HG02973 (cell line): ENCODE results near the gene SRSF12.
"Not testable (repeated sequence)": the region's sequence is repeated elsewhere in the genome, so short reads cannot be mapped to it uniquely, and the experiment has no call there.

Experiments used
- ATAC-seq: cut with Tn5 transposase; IDR thresholded peaks from one replicate; pipeline ENCODE4 v1.9.1; 2021; ENCODE audit warnings: moderate library complexity; ENCODE audit not compliant: unreplicated experiment

The SRSF12 gene

DNA sequence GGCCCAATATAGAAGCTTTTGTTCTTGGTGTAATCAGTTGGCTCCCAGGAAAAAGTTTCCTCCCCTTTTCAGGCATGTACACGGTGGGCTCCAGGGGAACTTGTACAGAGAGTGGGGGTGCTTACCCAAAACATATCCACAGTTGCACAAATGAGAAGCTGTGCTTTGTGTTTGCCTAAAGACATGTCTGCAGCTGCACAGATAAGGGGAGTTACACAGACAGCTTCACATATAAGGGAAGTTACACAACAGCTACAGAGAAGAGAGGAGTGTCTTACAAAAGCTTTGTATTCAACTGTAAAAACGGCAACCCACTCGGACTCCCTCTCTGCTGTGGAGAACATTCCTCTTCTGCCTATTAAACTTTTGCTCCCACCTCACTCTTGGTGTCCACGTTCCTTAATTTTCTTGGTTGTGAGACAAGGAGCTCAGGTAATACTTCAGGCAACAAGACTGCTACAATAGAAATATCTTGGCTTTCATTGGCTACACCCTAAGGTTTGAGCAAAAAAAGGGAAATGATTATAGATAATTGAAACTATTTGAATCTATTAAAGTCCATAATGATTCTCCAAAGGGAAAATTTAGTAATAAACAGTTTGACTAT is 44.8 kb downstream of the SRSF12 start:
- ATAC-seq, result no peak

DNA sequence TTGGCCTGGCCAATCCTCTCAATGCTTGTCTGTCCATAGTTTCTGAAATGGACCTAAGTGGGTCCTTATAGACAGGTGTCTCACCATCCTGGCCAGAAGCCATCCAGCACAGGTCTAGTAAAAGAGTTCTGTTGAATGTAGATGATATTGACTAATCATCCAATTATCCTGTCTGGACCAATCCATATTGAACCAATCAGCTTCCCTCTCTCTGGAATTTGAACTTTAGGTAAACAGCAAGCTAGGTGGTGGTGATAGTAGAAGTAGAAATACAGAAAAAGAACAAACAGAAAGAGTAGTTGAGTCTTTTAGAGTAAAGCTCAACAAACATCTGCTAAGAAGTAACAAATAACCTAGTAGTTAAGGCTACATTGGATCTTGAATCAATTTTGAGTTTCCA is 46.8 kb downstream of the SRSF12 start:
- ATAC-seq, result no peak

DNA sequence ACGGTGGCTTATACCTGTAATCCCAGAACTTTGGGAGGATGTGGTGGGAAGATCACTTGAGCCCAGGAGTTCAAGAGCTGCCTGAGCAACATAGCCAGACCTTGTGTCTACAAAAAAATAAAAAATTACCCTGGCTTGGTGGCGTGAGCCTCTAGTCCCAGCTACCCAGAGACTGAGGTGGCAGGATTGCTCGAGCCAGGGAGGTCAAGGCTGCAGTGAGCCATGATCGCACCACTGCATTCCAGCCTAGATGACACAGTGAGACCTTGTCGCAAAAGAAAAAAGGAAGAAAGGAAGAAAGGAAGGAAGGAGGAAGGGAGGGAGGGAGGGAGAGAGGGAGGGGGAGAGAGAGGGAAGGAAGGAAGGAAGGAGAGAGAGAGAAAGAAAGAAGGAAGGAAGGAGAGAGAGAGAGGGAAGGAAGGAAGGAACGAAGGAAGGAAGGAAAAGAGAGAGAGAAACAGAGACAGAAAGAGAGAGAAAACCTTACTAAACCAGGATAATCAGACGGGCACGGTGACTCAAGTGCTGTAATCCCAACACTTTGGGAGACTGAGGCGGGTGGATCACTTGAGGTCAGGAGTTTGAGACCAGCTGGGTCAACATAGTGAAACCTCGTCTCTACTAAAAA is 48.2 kb downstream of the SRSF12 start:
- ATAC-seq, result no peak

DNA sequence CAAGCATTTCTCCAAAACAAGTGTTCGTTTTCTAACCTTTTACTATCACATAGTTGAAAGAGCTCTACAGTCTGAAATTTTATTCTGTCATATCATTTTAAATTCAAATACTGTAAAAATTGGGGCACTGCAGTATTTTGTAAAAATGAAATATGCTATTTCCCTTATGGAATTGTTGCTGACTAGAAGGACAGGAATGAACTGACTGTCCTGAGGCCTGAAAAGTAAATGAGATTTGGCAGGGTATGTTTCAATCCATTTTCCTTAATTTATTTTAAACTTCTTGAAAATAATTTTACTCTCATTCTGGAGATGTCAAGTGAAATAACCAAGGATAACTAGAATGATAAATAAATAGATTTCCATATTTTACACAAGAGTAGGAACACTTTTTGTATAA is 49.2 kb downstream of the SRSF12 start:
- no peak for ATAC-seq

DNA sequence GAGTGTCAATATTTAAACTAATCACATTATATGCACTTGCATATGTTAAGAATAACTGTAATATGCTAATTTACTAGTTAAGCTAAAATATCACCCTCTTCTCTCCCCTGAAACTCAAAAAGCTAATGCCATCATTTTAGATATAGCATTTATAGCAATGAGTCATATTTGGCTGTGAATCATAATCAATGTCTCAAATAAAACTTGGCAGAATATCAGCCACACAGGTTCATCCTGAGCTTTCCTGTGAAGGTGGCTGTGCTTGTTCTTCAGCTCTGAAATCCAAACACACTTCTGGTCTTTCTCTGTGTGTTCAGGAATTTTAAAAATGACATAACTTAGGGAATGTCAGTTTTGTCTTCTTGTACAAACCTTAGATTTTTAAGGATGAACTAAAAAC is 50.1 kb downstream of the SRSF12 start:
- ATAC-seq, result no peak

DNA sequence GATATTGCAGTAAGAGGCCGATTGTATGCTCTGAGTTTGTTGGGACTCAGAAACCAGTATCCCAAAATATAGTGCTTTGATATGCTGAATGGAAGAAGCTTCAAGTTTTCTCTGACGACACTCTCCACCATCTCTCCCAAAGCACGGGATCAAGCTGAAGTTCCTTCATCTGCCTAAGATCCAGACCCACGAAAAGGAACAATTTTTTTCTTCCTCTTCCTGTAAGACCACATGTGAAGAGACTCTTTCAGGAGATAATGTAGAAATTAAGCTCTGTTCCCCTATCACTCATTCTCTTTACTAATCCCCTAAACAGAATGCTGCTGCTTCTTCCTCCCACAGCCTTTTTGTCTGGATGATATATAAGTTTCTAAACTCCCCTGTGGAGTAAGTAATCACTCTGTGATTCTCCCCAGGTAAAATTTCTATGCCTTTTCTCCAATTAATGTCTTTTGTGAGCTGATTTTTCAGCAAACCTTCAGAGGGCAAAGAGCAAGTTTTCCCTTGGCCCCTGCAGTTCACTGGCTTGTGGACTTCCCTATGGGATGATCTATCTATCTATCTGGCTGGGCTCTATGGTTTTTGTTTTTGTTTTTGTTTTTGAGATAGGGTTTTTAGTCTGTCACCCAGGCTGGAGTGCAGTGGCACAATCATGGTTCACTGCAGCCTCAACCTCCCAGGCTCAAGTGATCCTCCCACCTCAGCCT is 50.8 kb downstream of the SRSF12 start:
- no peak for ATAC-seq

DNA sequence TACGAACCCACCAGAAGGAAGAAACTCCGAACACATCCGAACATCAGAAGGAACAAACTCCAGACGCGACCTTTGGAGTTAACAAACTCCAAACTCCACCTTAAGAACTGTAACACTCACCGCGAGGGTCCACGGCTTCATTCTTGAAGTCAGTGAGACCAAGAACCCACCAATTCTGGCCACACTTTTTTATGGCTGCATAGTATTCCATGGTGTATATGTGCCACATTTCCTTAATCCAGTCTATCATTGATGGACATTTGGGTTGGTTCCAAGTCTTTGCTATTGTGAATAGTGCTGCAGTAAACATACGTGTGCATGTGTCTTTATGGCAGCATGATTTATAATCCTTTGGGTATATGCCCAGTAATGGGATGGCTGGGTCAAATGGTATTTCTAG is 51.8 kb downstream of the SRSF12 start:
- not testable (repeated sequence) for ATAC-seq

DNA sequence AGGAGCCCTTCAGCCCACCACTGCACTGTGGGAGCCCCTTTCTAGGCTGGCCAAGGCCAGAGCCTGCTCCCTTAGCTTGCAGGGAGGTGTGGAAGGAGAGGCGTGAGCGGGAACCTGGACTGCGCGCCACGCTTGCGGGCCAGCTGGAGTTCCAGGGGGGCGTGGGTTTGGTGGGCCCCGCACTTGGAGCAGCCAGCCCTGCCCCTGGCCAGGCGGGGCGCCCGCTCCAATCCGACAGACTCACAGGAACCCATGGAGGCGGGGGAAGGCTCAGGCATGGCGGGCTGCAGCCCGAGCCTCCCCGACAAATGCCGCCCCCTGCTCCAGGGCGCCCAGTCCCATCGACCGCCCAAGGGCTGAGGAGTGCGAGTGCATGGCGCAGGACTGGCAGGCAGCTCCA is 52.9 kb downstream of the SRSF12 start:
- ATAC-seq, result not testable (repeated sequence)

DNA sequence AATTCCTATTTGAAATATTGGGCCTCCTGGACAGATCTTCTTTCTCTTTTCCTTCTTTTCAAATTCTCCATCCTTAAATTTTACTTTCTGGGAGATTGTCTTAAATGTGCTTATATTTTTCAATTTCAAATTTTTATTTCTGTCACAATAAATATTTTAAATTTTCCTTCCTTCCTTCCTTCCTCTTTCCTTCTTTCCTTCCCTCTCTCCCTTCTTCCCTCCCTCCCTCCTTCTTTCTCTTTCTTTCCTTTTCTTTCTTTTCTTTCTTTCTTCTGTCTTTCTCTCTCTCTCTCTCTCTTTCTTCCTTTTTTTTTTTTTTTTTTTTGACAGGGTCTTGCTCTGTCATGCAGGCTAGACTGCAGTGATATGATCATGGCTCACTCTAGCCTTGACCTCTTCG is 54.0 kb downstream of the SRSF12 start:
- no peak for ATAC-seq

DNA sequence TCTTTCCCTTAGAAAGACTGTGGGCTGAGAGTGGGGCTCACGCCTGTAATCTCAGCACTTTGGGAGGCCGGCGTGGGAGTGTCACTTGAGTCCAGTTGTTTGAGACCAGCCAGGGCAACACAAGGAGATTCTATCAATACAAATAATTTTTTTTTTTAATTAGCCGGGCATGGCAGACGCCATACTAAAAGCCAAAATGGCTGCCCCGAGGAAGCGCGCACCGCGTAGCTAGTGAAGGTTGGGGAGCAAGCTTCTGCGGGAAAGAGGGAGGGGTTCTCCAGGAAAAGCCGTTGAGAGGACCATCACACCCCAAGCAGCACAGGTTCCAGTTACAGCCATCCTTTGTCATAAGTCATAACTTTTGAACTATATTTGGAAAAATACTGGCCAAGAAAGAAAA is 58.6 kb downstream of the SRSF12 start:
- ATAC-seq, result no peak

DNA sequence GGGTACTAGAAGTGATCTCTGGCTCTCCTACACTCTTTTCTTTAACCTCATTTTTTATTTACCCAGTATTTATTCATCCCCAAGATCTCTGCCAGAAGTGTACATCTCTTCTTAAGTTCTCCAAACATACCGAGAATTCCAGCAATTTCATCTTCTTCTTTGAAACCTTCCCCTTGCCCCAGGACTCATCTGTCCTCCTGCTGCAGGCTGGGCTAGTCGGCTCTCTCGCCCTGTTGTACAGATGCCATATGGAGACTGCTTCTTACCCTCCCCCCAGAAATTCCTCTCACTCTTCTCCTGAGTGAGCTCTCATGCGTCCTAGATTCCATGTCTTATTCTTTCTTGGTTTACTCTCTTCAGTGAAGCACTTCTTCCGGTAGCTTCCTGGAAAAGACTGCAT is 59.2 kb downstream of the SRSF12 start:
- ATAC-seq, result no peak

DNA sequence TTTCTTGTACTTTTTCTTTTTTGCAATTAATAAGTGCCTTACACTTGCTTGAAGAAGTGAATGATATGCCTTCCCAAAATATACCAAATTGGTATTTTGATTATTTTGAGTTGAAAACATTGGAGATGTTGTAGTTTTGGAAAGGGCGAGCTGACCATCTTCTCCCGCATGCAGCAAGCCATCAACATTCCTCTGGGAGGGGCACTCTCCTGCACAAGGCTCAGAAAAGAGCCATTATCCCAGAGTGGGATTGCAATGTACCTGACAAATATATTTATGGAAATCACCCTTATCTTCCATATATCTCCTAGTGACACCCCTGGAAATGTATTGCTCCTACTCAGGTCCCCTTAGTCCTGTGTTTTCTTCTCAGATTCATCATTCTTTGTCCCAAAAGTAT is 60.1 kb downstream of the SRSF12 start:
- no peak for ATAC-seq

DNA sequence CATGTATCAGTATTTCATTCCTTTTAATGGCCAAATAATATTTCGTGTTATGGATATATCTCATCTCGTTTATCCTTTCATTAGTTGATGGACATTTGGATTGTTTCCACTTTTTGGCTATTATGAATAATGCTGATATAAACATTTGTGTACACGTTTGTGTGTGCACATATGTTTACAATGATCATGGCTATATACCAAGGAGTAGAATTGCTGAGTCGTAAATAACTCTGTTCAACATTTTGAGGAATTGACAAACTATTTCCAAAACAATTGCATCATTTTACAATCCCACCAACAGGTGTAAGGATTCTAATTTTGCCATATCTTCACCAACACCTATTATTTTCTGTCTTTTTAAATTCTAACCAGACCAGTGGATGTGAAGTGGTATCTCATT is 63.7 kb downstream of the SRSF12 start:
- ATAC-seq, result no peak

DNA sequence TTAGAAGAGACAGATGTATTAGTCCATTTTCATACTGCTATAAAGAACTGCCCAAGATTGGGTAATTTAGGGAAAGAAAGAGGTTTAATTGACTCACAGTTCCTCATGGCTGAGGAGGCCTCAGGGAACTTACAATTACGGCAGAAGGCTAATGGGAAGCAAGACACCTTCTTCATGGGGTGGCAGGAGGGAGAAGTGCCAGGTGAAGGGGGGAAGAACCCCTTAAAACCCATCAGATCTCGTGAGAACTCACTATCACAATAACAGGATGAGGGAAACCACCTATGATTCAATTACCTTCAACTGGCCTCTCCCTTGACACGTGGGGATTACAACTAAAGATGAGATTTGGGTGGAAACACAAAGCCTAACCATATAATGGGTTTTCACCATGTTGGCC is 66.2 kb downstream of the SRSF12 start:
- ATAC-seq, result no peak

DNA sequence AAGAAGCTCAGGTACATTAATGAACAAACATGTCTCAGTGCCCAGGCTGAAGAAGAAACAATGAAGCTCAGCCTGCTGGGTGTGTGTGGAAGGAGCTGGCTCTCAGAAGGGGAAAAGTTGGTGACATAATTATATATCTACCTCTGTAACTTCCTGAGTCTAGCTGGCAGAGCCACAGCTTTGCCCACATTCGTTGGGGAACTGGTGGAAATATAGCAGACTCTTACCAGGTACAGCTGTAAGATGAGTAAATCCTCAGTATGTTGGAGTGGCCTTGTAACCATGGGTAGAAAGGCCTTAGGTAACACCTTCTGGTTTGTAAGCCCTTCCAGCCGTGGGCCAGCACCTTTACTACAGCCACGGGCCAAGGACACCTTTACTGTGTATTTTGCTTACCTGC is 67.2 kb downstream of the SRSF12 start:
- ATAC-seq, result no peak

DNA sequence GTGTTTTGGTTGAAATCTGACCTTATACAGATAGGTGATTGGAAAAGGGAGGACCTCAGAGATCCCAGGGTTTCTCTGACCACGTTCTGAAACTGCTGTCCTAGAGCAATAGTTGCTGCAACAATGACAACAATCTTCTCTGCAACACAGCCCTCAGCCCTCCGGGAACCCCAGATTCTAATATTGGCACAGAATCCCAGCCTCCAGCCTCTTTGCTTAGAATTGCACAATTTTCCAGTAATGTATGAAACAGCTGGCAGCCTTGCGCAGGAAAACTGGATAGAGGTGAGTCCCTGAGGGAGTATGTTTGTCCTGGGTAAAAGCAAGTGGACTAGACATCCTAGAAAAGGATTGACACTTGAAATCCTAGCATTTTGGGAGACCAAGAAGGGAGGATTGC is 67.7 kb downstream of the SRSF12 start:
- ATAC-seq, result no peak

DNA sequence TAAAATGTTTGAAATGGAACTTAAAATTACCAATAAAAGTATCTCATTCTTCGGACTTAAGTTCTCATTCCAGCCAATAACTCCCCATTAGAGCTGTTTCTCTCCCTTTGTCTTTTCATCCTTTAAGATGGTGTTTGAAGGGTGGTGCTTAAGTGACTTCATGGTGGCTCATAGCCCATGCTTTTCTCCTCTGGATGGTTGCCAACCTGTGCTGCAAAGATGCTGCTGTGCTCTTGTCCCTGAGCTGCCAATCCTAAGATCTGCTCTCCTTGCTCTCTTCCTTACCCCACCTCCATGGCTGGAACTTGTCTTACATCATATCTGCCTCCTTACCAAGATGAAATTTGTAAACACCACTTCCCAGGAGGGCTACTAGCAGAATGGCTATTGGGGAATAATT is 68.9 kb downstream of the SRSF12 start:
- ATAC-seq, result no peak

DNA sequence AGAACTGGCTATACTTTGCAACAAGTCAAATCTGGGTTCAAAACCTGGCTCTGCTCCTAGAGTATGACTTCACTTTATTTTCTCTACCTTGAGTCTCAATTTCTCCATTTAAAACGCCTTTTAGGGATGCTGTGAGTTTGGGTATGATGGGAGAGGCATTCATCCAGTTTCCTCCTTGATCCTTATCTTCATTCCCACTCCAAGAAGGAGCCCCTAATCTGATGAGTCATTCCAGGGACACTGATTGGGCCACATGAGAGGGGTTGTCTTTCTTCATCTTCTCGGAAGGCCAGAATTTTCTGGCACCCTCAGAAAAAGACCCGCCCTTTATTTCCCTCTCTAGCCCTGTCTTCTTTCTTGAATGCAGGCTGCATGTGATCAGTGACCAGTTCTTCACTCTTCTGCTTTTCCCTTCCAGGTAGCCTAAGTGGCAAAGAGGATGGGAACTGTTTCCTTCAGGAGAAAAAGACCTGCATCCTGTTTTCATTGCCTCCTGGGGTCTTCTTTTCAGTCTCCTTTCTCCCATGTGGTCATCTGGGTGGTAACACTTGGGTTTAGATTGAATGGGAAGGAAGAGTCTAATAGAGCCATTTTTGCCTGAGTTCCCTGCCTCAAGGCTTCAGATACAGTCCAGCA is 69.5 kb downstream of the SRSF12 start:
- no peak for ATAC-seq

DNA sequence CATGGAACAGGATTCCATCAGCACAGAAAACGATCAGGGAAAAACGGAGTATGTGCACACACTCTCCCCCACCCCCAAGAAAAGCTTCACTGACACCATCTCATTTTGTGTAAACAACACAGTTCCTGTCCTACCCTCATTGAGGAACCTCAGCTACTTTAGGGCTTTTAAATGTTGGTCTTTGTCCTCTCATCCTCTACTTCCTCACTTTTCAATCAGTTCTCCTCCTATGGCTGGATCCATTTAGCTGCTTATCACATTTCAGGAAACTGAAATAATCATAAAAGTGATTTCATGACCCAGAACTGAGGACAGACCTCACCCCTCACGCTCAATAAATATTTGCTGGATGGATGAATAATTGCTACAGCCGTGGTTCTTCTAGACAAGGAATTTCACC is 70.4 kb downstream of the SRSF12 start:
- no peak for ATAC-seq
